Measurements from ENCODE around the gene PRKCH. TPM values are rescaled to one million over a fixed set of nuclear protein-coding genes. Genes with fewer than 3 reads are reported as not detected.
A peak's percentile ranks its signal among the peaks of the same experiment; 100 is the strongest.

Gene PRKCH
- total and polyA plus RNA-seq, 8 donors = 35.2 to 48.8 (median 43.1) TPM

DNA sequence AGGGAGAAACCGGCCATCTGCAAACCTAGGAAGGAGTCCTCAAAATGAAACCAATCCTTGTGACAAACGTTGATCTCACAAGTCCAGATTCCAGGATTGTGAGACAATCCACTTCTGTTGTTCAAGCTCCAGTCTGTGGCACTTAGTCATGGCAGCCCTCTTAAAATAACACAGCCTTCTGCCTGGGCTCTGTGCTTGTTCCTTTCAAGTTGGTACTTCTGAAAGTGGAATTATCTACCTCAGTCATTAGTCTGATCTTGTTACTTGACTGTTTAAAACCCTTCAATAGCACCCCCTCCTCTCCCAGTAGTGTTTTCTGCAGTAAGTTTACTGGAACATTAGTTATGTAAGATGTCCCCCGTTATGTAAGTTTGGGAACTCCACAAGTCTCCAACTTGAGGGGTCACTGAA is 263.0 kb downstream of the PRKCH start:
- DNase-seq = no peak
- intact Hi-C loops (cut with DNase I) = no loop called here
- ATAC-seq = peak; percentile 78
- Histone ChIP-seq H3K4me3 (no peak overlapping the region), H3K36me3 (no peaks in the 10 kb centered on the region), H3K27ac (peak overlapping the region in 1 of 2 donors; percentile 59), H3K27me3 (no peaks in the 10 kb centered on the region), H3K4me1 (peaks cover 5 to 15% of the 10 kb centered on the region in 2 donors), H3K9me3 (no peaks in the 10 kb centered on the region)
- TF ChIP-seq, protein P1, sequence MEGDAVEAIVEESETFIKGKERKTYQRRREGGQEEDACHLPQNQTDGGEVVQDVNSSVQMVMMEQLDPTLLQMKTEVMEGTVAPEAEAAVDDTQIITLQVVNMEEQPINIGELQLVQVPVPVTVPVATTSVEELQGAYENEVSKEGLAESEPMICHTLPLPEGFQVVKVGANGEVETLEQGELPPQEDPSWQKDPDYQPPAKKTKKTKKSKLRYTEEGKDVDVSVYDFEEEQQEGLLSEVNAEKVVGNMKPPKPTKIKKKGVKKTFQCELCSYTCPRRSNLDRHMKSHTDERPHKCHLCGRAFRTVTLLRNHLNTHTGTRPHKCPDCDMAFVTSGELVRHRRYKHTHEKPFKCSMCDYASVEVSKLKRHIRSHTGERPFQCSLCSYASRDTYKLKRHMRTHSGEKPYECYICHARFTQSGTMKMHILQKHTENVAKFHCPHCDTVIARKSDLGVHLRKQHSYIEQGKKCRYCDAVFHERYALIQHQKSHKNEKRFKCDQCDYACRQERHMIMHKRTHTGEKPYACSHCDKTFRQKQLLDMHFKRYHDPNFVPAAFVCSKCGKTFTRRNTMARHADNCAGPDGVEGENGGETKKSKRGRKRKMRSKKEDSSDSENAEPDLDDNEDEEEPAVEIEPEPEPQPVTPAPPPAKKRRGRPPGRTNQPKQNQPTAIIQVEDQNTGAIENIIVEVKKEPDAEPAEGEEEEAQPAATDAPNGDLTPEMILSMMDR (IDR thresholded peaks at IDR 0.05) = no peak

DNA sequence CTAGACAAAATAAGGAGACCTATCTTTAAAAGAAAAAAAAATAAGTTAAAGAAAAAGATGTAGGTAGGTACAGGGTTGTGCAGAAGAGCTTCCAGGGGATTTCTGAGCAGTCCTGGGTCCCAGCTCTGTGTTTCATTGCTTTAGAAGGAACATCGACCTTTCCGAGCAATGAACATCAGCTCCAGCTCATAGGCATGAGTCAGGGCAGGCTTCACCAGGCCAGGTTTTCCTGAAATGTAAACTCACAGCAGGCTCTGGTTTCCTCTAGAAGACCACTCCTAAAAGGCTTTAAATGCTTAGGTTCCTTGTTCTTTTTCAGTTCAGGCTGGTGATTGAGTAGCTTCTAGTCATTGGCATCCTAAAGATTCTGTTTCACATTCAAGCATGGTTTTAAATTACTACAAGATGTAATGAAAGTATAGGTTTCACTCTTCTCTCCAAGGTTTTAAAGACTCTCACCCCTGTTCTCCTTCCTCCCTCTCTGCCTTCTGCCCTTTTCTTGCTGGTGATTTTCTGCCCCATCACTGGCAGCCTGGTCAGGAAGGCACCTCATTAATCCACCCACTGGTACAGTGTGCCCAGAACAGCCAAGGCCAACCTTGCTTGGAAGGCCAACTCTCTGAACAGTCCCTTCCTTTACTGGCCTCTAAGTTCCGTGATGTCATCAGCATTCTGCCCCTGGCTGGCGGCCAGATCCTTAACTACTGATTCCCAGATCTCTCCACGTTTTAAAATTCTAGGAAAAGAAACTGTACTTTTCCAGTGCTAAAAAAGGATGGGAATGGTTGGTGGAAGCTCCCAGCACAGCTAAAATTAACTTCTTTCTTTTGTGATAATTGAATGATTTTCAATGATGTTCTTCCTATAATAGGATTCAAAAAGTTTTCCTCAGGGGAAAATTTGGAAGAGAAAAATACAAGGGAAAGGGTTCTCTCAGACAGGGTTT is 264.5 kb downstream of the PRKCH start:
- H3K27ac ChIP-seq = peak overlapping the region; percentile 68 to 81
- H3K9me3 ChIP-seq = no peaks in the 10 kb centered on the region
- H3K4me3 ChIP-seq = no peak overlapping the region
- H3K36me3 ChIP-seq = no peaks in the 10 kb centered on the region
- H3K27me3 ChIP-seq = no peaks in the 10 kb centered on the region
- ATAC-seq (peak; percentile 64), DNase-seq (peak in 2 of 4 donors; percentile 55 to 72)
- TF ChIP-seq, protein P1 (IDR thresholded peaks at IDR 0.05) = no peak
- H3K4me1 ChIP-seq = peaks cover 5 to 26% of the 10 kb centered on the region in 2 donors
- intact Hi-C loops (cut with DNase I) = no loop called here

DNA sequence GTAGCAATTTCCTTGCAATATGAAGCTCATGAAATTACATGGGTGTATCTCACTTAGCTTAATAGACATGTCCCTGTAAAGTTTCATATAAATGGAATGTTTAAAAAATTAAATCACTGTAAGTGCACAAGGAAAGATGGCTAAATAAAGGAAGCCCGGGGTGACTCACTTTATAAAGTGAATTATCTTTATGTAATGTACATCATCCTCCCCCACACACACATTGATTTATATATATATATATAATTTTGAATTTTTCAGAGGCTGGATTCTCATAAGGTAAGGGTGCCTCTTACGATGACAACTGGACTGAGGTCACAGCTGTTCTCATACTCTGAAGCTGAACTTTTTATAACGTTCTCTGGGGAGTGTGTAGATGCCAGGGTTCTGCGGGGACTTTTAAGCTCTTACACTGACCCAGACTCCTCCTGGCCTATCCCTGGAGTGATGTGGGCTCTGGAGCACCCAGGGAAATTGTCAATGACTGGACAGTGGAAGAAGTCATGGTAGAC is 265.2 kb downstream of the PRKCH start:
- Histone ChIP-seq H3K4me1 (peaks cover 5 to 29% of the 10 kb centered on the region in 2 donors), H3K36me3 (no peaks in the 10 kb centered on the region), H3K4me3 (no peak overlapping the region), H3K9me3 (no peaks in the 10 kb centered on the region), H3K27ac (peak overlapping the region; percentile 68 to 81), H3K27me3 (no peaks in the 10 kb centered on the region)
- intact Hi-C loops (cut with DNase I) = no loop called here
- TF ChIP-seq, protein P1 (IDR thresholded peaks at IDR 0.05) = no peak
- DNase-seq (no peak), ATAC-seq (no peak)

DNA sequence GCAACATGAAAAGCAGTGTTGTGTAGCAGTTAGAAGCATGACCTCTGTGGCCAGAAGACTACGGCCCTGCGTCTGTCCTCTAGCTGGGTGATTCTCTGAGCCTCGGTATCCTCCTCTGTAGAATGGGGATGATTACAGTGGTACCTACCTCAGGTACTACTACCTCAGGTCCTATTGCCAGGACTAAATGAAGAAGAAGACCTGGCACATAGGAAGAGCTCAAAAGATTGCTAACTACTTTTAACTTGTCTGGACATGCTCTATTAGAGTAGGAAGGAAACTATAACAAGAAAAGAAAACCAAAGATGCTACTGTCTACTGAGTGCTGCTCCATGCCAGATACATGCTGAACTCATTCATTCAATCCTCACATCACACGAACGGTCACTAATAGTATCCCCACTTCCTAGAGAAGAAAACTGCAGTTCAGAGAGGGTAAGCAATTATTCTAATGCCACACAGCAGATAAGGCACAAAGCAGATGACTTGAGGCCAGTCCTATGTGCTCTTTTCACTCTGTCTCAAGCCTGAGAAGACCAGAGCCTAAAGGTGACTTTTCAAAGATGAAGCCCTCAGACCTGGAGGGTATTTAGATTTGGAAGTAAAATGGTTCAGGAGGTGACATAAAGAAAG is 265.8 kb downstream of the PRKCH start:
- intact Hi-C loops (cut with DNase I) = no loop called here
- ATAC-seq (no peak), DNase-seq (no peak)
- Histone ChIP-seq H3K4me3 (no peak overlapping the region), H3K36me3 (no peaks in the 10 kb centered on the region), H3K27me3 (no peaks in the 10 kb centered on the region), H3K27ac (peak overlapping the region; percentile 68 to 81), H3K4me1 (peaks cover 5 to 34% of the 10 kb centered on the region in 2 donors), H3K9me3 (peaks cover 0 to 5% of the 10 kb centered on the region in 2 donors)
- TF ChIP-seq, protein P1 (IDR thresholded peaks at IDR 0.05) = no peak

DNA sequence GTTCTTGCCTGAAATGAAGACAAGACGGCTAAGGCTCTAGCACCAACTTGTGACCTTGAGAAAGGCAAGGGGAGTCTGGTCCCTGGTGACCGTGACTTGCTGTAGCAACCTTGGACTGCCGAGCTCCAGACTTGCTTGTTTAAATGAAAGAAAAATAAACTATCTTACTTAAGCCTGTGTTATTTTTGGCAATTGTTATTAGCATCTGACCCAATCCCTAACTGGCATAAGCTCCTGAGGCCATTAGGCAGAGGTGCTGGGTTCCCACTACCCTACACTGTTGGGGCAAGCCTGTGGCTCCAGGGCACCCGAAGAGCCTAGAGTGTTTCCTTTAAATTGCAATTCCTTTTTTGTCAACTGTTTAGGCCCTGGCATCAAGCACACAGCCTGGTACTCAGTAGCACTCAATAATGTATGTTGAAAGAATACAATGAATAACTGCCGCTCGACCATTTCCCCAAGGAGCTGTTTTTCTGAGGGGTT is 267.1 kb downstream of the PRKCH start:
- no peak for DNase-seq
- no peaks in the 10 kb centered on the region for H3K36me3 ChIP-seq
- H3K9me3 ChIP-seq = peaks cover 0 to 5% of the 10 kb centered on the region in 2 donors
- intact Hi-C loops (cut with DNase I) = no loop called here
- no peak for ATAC-seq
- H3K4me3 ChIP-seq = no peak overlapping the region
- peaks cover 5 to 38% of the 10 kb centered on the region in 2 donors for H3K4me1 ChIP-seq
- H3K27ac ChIP-seq = no peak overlapping the region
- H3K27me3 ChIP-seq = no peaks in the 10 kb centered on the region
- TF ChIP-seq, protein P1 (IDR thresholded peaks at IDR 0.05) = no peak
